Loucy (cell line): ENCODE measurements around the gene IRF2BP1.

Experiments used
- H2AFZ ChIP-seq: fragments of 200-600 bp; sonication (generic); 2 replicates; pipeline ENCODE4 v1.6.0; 2016; ENCODE audit warnings: antibody characterized with exemption, mild to moderate bottlenecking, low read length, moderate library complexity
- H3F3A ChIP-seq: fragments of 200-600 bp; 2 replicates; pipeline ENCODE4 v1.6.0; 2016; ENCODE audit warnings: antibody characterized with exemption, low read depth, mild to moderate bottlenecking
- H3K27me3 ChIP-seq: fragments of 200-600 bp; sonication (generic); 2 replicates; pipeline ENCODE4 v1.6.1; 2014; ENCODE audit warnings: low read length, mild to moderate bottlenecking; ENCODE audit not compliant: insufficient read depth, poor library complexity, severe bottlenecking
- H3K36me3 ChIP-seq: fragments of 200-600 bp; sonication (generic); 2 replicates; pipeline ENCODE4 v1.6.1; 2016; ENCODE audit warnings: low read length; ENCODE audit not compliant: insufficient read depth
- H3K4me1 ChIP-seq: fragments of 200-600 bp; sonication (generic); 2 replicates; pipeline ENCODE4 v1.5.1; 2014; ENCODE audit warnings: low read length, mild to moderate bottlenecking; ENCODE audit not compliant: insufficient read depth, poor library complexity, severe bottlenecking
- H3K4me2 ChIP-seq: fragments of 200-600 bp; sonication (generic); 2 replicates; pipeline ENCODE4 v1.6.0; 2014; ENCODE audit warnings: antibody characterized with exemption, low read length, low read depth, mild to moderate bottlenecking; ENCODE audit not compliant: poor library complexity, severe bottlenecking
- H3K4me3 ChIP-seq: fragments of 200-600 bp; sonication (generic); 2 replicates; pipeline ENCODE4 v1.5.1; 2014; ENCODE audit warnings: low read length, mild to moderate bottlenecking, mixed read lengths; ENCODE audit not compliant: poor library complexity, severe bottlenecking
- H3K79me2 ChIP-seq: fragments of 200-600 bp; sonication (generic); 2 replicates; pipeline ENCODE4 v1.6.1; 2014; ENCODE audit warnings: low read length; ENCODE audit not compliant: insufficient read depth
- H3K9ac ChIP-seq: fragments of 200-600 bp; sonication (generic); 2 replicates; pipeline ENCODE4 v1.6.0; 2014; ENCODE audit warnings: mild to moderate bottlenecking, low read depth, low read length, moderate library complexity; ENCODE audit not compliant: poor library complexity, severe bottlenecking
- H3K9me2 ChIP-seq: fragments of 200-600 bp; sonication (generic); replicated peaks from 2 replicates; pipeline ENCODE4 v1.6.1; 2016; ENCODE audit warnings: low read depth, low read length, mixed read lengths
- H3K9me3 ChIP-seq: fragments of 200-600 bp; sonication (generic); 2 replicates; pipeline ENCODE4 v1.6.1; 2014; ENCODE audit warnings: mild to moderate bottlenecking, antibody characterized with exemption, low read length, low read depth; ENCODE audit not compliant: insufficient read depth
- H4K20me1 ChIP-seq: fragments of 200-600 bp; sonication (generic); 2 replicates; pipeline ENCODE4 v1.6.0; 2014; ENCODE audit warnings: antibody characterized with exemption, low read length, mild to moderate bottlenecking; ENCODE audit not compliant: insufficient read depth, poor library complexity, severe bottlenecking
- EZH2phosphoT487 ChIP-seq: fragments of 200-600 bp; IDR thresholded peaks from 2 replicates; pipeline ENCODE4 v1.6.1; 2018; ENCODE audit warnings: antibody characterized with exemption, mild to moderate bottlenecking, moderate library complexity, borderline replicate concordance
- TF ChIP-seq, protein P1 (sequence below): fragments of 200-600 bp; sonication (generic); conservative IDR thresholded peaks from 2 replicates; pipeline ENCODE4 v1.5.1; 2014; ENCODE audit warnings: mild to moderate bottlenecking, antibody characterized with exemption, low read length

IRF2BP1 gene

DNA sequence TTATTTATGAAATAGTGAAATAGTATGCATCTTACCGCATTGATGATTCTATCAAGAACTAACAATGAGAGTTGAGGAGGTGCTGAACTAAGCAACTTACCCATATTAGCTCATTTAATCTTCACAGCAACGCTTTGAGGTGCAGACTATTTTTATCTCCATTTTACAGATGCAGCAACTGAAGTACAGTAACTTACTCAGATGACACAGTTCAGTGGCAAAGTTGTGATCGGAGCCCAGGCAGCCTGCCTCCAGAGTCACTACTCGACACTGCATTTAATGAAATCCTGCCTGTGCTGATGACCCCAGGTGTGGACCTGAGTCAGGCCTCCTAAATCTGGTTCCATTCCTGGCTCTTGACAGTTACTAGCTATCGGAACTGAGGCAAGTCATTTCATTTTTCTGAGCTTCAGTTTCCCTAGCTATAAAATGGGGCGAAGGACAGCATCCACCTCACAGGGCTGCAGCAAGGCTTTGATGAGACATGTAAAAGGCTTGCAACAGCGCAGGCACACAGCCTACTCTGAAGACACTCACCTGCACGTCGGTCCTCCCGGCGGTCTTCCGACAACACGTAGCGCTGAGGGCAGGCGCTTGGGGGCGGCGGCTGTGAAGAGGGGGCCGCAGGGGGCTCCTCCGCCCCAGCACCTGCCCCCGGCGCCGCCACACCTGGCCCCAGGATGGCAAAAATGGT lies 14.9 kb upstream of the IRF2BP1 start:
- Histone ChIP-seq H3K4me3 (peak overlapping the region; percentile 99), H3K9me3 (no peaks in the 10 kb centered on the region), H3K36me3 (no peaks in the 10 kb centered on the region; the same call in 1 of the 2 replicates), H3K9me2 (no peaks in the 10 kb centered on the region), H3K4me1 (peaks cover 5% of the 10 kb centered on the region), H2AFZ (no peak overlapping the region), H3K27me3 (no peaks in the 10 kb centered on the region), H3K4me2 (peak overlapping the region; percentile 85), H3F3A (no peaks in the 10 kb centered on the region), H3K9ac (peak overlapping the region; percentile 13), H4K20me1 (peaks cover 4% of the 10 kb centered on the region), H3K79me2 (peaks cover 27% of the 10 kb centered on the region)
- TF ChIP-seq EZH2phosphoT487: no peak
- TF ChIP-seq, protein P1, sequence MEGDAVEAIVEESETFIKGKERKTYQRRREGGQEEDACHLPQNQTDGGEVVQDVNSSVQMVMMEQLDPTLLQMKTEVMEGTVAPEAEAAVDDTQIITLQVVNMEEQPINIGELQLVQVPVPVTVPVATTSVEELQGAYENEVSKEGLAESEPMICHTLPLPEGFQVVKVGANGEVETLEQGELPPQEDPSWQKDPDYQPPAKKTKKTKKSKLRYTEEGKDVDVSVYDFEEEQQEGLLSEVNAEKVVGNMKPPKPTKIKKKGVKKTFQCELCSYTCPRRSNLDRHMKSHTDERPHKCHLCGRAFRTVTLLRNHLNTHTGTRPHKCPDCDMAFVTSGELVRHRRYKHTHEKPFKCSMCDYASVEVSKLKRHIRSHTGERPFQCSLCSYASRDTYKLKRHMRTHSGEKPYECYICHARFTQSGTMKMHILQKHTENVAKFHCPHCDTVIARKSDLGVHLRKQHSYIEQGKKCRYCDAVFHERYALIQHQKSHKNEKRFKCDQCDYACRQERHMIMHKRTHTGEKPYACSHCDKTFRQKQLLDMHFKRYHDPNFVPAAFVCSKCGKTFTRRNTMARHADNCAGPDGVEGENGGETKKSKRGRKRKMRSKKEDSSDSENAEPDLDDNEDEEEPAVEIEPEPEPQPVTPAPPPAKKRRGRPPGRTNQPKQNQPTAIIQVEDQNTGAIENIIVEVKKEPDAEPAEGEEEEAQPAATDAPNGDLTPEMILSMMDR: no peak

DNA sequence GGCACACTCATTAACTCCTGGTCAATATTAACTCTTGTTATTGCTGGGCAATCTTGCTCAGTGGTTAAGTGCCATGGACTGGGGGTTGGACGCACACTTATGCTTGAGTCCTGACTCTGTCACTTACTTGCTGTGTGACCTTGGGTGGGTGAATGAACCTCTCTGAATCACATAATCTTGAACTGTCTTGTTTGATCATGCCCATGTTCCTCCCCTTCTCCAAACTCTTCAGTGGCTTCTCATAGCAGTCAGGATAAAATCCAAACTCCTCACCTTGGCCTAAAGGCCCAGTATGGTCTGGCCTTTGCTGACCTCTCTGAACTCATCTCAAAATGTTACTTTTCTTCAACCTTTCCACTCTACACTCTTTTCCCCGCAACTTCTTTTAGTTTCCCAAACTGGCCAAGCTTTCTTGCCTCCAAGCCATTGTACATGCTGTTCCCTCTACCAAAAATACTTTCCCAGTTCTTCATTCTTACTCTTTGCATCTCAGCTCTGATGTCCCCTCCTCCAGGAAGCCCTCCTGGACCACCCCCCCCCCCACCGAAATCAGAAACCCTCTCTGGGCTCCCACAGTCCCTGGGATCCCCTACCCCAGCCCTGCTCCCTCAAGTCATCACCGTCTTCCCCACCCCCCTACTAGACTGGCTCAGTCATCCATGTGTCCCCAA lies 14.1 kb upstream of the IRF2BP1 start:
- peak overlapping the region; percentile 99 for H3K4me3 ChIP-seq
- no peak overlapping the region for H2AFZ ChIP-seq
- peak overlapping the region; percentile 85 for H3K4me2 ChIP-seq
- H3K9ac ChIP-seq: no peak overlapping the region
- H3F3A ChIP-seq: no peaks in the 10 kb centered on the region
- H3K9me2 ChIP-seq: no peaks in the 10 kb centered on the region
- H3K36me3 ChIP-seq: no peaks in the 10 kb centered on the region; the same call in 1 of the 2 replicates
- H4K20me1 ChIP-seq: peaks cover 4% of the 10 kb centered on the region
- no peaks in the 10 kb centered on the region for H3K9me3 ChIP-seq
- TF ChIP-seq, protein P1: no peak
- TF ChIP-seq EZH2phosphoT487: no peak
- H3K27me3 ChIP-seq: no peaks in the 10 kb centered on the region
- H3K4me1 ChIP-seq: peaks cover 5% of the 10 kb centered on the region
- peaks cover 27% of the 10 kb centered on the region for H3K79me2 ChIP-seq

DNA sequence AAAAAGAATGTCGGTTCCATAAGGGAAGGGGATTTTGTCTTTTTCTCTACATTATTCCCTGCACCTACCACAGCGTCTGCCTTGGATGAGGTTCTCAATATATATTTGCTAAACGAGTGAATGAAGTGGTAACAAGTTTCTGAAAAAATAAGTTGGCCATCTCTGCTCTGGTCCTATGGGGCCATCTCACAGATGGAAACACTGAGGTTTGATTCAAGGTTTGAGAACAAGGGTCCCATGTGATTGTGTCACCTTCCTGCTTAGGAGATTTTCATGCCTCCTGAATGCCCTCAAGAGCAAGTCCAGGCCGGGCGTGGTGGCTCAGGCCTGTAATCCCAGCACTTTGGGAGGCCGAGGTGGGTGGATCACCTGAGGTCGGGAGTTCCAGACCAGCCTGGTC lies 13.3 kb upstream of the IRF2BP1 start:
- Histone ChIP-seq H3K36me3 (no peaks in the 10 kb centered on the region; the same call in 1 of the 2 replicates), H3K9me2 (no peaks in the 10 kb centered on the region), H3K9me3 (no peaks in the 10 kb centered on the region), H3K4me2 (no peak overlapping the region), H3F3A (no peaks in the 10 kb centered on the region), H3K4me1 (peaks cover 5% of the 10 kb centered on the region), H3K9ac (no peak overlapping the region), H3K27me3 (no peaks in the 10 kb centered on the region), H4K20me1 (peaks cover 4% of the 10 kb centered on the region), H3K4me3 (no peak overlapping the region), H3K79me2 (peaks cover 27% of the 10 kb centered on the region), H2AFZ (no peak overlapping the region)
- TF ChIP-seq EZH2phosphoT487: no peak
- TF ChIP-seq, protein P1: no peak
